HepG2 (cell line): ENCODE results near the gene PARVA. TPM values are rescaled to one million over a fixed set of nuclear protein-coding genes. Genes with fewer than 3 reads are reported as not detected.
A peak's percentile ranks its signal among the peaks of the same experiment; 100 is the strongest.

Experiments
- ATAC-seq: fragments of 200-7000 bp; cut with Tn5 transposase; 3 replicates; pipeline ENCODE4 v1.9.1; 2020; ENCODE audit warnings: mild to moderate bottlenecking, moderate library complexity
- BruUV-seq: library from RNA; stranded (reverse); fragments of 400-500 nt; replicated peaks from 2 replicates; lab custom pipeline; 2021; lab: Mats Ljungman, UMichigan
- CTCF ChIA-PET: fragments of 300-600 bp; formaldehyde crosslinking; extraction: SDS; loops from one replicate; lab custom pipeline; 2021; ENCODE audit warnings: low total read pairs, inconsistent platforms, low intra/inter-chr PET ratio; lab: Yijun Ruan, JAX
- POLR2A ChIA-PET: fragments of 350-600 bp; sonication (Branson Sonifier 250); formaldehyde crosslinking; loops from one replicate; lab custom pipeline; 2020; ENCODE audit warnings: antibody characterized with exemption, inconsistent platforms; lab: Yijun Ruan, JAX
- DNase-seq: peaks from one replicate; pipeline ENCODE4 v3.0.0-alpha.2; 2015; ENCODE audit warnings: low spot score
- FAIRE-seq: peaks from 3 replicates; lab custom pipeline; 2011; peaks lifted over from hg19 to GRCh38; lab: Jason Lieb, UNC
- H2AFZ ChIP-seq: one replicate; pipeline ENCODE4 v1.6.1; 2011; ENCODE audit warnings: low read length, inconsistent platforms
- H3K27ac ChIP-seq: fragments of 300-600 bp; 3 replicates; pipeline ENCODE4 v1.8.0; 2011; ENCODE audit warnings: mixed run types, mild to moderate bottlenecking, mixed read lengths, low read length, inconsistent platforms; ENCODE audit not compliant: insufficient read depth; ENCODE audit errors: extremely low read length
- H3K27me3 ChIP-seq, 2 experiments: fragments of 200-600 bp in 1 of 2; 2 replicates in 1 of 2; 3 replicates in 1 of 2; pipeline versions ENCODE4 v1.6.0 to v1.8.0; 2011; ENCODE audit warnings: low read length in 2 of 2, mild to moderate bottlenecking in 2 of 2, moderate library complexity in 2 of 2, inconsistent platforms in 1 of 2; ENCODE audit not compliant: insufficient read depth in 2 of 2, control insufficient read depth in 1 of 2
- H3K36me3 ChIP-seq, 2 experiments: fragments of 200-600 bp in 1 of 2; replicated peaks in 1 of 2; 2 replicates in 1 of 2; 3 replicates in 1 of 2; pipeline versions ENCODE4 v1.5.1 to v1.8.0; 2011; ENCODE audit warnings: low read length in 2 of 2, inconsistent platforms in 1 of 2; ENCODE audit not compliant: insufficient read depth in 2 of 2, control insufficient read depth in 1 of 2
- H3K4me1 ChIP-seq: 2 replicates; pipeline ENCODE4 v1.5.1; 2012; ENCODE audit warnings: low read length, inconsistent platforms; ENCODE audit not compliant: insufficient read depth
- H3K4me2 ChIP-seq: 2 replicates; pipeline ENCODE4 v1.6.0; 2011; ENCODE audit warnings: low read depth, low read length, inconsistent platforms
- H3K4me3 ChIP-seq, 3 experiments: fragments of 200-600 bp in 1 of 3; sonication (generic), shearing (Covaris generic) in 1 of 3; replicated peaks in 1 of 3; 2 replicates each; pipeline ENCODE4 v1.5.1; 2011 to 2016; ENCODE audit warnings: low read length in 3 of 3, inconsistent platforms in 2 of 3, low read depth in 2 of 3, mild to moderate bottlenecking in 2 of 3, control low read depth in 1 of 3, mixed read lengths in 1 of 3; ENCODE audit not compliant: insufficient read depth in 1 of 3
- H3K79me2 ChIP-seq: one replicate; pipeline ENCODE4 v1.6.1; 2011; ENCODE audit warnings: low read length, inconsistent platforms; ENCODE audit not compliant: insufficient read depth
- H3K9ac ChIP-seq: 2 replicates; pipeline ENCODE4 v1.6.0; 2011; ENCODE audit warnings: mild to moderate bottlenecking, low read depth, low read length, inconsistent platforms; ENCODE audit not compliant: insufficient read depth
- H3K9me3 ChIP-seq: 2 replicates; pipeline ENCODE4 v1.5.1; 2012; ENCODE audit warnings: mild to moderate bottlenecking, low read length
- H4K20me1 ChIP-seq: 2 replicates; pipeline ENCODE4 v1.6.0; 2011; ENCODE audit warnings: inconsistent platforms, mild to moderate bottlenecking, low read length, moderate library complexity; ENCODE audit not compliant: insufficient read depth
- ETS1 ChIP-seq: sonication (generic); formaldehyde crosslinking; IDR thresholded peaks from 2 replicates; pipeline ENCODE4 v1.4.0; 2020; ENCODE audit warnings: missing genetic modification reagents
- FOSL2 ChIP-seq: sonication (generic); formaldehyde crosslinking; IDR thresholded peaks from 2 replicates; pipeline ENCODE4 v1.4.0; 2020; ENCODE audit warnings: missing genetic modification reagents
- NR0B2 ChIP-seq: sonication (generic); formaldehyde crosslinking; IDR thresholded peaks from 2 replicates; pipeline ENCODE4 v1.4.0; 2020; ENCODE audit warnings: mild to moderate bottlenecking, missing genetic modification reagents
- RCOR2 ChIP-seq: IDR thresholded peaks from 2 replicates; pipeline ENCODE4 v1.6.1; 2016; ENCODE audit warnings: missing biosample characterization, missing genetic modification reagents
- ZNF431 ChIP-seq: sonication (generic); formaldehyde crosslinking; IDR thresholded peaks from 2 replicates; pipeline ENCODE4 v1.9.0; 2022; ENCODE audit warnings: missing genetic modification reagents, low read depth, mild to moderate bottlenecking, borderline replicate concordance
- ZNF800 ChIP-seq: sonication (generic); formaldehyde crosslinking; IDR thresholded peaks from 2 replicates; pipeline ENCODE4 v1.4.0; 2020; ENCODE audit warnings: missing genetic modification reagents
- WGBS: methylation state at CpG from one replicate; pipeline ENCODE4 v1.1.6; 2017; ENCODE audit warnings: low lambda C conversion rate; 5-methylcytosine and 5-hydroxymethylcytosine counted together
- in situ Hi-C: cut with HindIII; loops from 2 replicates; pipeline ENCODE4 v1.10.0; 2017; ENCODE audit warnings: low pct_unique_long_range_greater_than_20kb; ENCODE audit not compliant: extremely low pct_ligation_motif_present
- intact Hi-C: fragments of 100-400 bp; cut with micrococcal nuclease; formaldehyde crosslinking; loops from one replicate; pipeline ENCODE4 v1.10.0; 2022; ENCODE audit not compliant: unreplicated experiment
- polyA plus RNA-seq, 8 experiments: library from polyadenylated mRNA; depleted of rRNA in 3 of 8; stranded (reverse) in 7 of 8; unstranded in 1 of 8; fragments of >200 nt; fragmentation: Illumina TruSeq in 4 of 8; extraction: Trizol in 4 of 8; gene quantifications; 2 replicates each; pipeline versions ENCODE4 v1.2.1 to v1.2.3, GENCODE V29; 2011 to 2016; ENCODE audit warnings: low read depth in 4 of 8, missing spikeins in 1 of 8, mixed read lengths in 1 of 8; ENCODE audit not compliant: insufficient read depth in 1 of 8
- total RNA-seq, 5 experiments: library from RNA; depleted of rRNA; stranded (reverse); fragments of >200 nt; fragmentation: Illumina TruSeq; extraction: Trizol; gene quantifications; 2 replicates each; pipeline ENCODE4 v1.2.3, GENCODE V29; 2016; ENCODE audit warnings: low read depth in 1 of 5

PARVA gene
- total and polyA plus RNA-seq, 2 of the 13 experiments (the other 11 are each of a cell fraction or from before 2014, with no cell fraction given), result 5.9 to 9.1 TPM

GRCh38 chr11:12430954-12431595 lies 53.7 kb downstream of the PARVA start:
- H3K4me3 ChIP-seq, result no peak overlapping the region
- H3K9ac ChIP-seq, result no peak overlapping the region
- ATAC-seq, result peak; percentile 38; the same call in 2 of the 3 replicates
- H3K27ac ChIP-seq, result no peak overlapping the region
- DNase-seq, result peak; percentile 16
- H2AFZ ChIP-seq, result no peak overlapping the region
- H3K4me2 ChIP-seq, result no peak overlapping the region
- H3K36me3 ChIP-seq, result no peaks in the 10 kb centered on the region
- TF ChIP-seq RCOR2 (CRISPR knock-in tag), result no peak
- no peak for TF ChIP-seq ZNF800
- TF ChIP-seq ETS1 (CRISPR knock-in tag), result no peak
- no peak for TF ChIP-seq ZNF431 (CRISPR knock-in tag)
- TF ChIP-seq FOSL2 (CRISPR knock-in tag), result 0 out of 2 replicates have a peak, but pooled peaks have one; percentile 38
- TF ChIP-seq NR0B2 (CRISPR knock-in tag), result no peak
- TF ChIP-seq, all 625 proteins: peak for 1
- POLR2A ChIA-PET, result no interaction called here
- in situ Hi-C loops (no loop called here), intact Hi-C loops (no loop called here)
- 34% methylated on average over 4 of the region's 5 CpGs for whole genome bisulfite sequencing
- no peak for FAIRE-seq
- Histone ChIP-seq H3K79me2 (no peaks in the 10 kb centered on the region), H3K4me1 (peaks cover 35% of the 10 kb centered on the region), H4K20me1 (no peaks in the 10 kb centered on the region), H3K27me3 (no peaks in the 10 kb centered on the region), H3K9me3 (no peaks in the 10 kb centered on the region)
- no TSS peak for BruUV-seq
- CTCF ChIA-PET, result no interaction called here
